Measurements from ENCODE around the gene MCF2L2.

DNA sequence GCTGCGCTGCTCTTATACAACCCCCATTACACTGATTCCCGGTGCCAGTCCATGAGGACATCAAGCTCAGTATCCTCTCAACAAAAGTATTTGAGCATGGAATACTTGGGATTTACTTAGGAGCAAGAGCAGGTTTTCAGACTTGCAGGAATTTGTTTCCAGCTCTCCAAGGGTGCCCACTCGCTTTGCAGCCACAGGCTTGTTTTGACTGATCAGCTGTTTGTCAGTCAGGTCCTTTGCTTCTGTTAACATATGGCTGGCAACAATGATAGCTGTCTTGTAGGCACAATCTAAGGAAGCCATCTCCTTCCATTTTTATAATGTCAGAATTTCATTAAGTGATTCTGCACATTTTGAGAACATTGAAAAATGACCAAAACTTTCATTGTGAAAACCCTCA is 38.2 kb upstream of the MCF2L2 start:
- TF ChIP-seq, protein P1, sequence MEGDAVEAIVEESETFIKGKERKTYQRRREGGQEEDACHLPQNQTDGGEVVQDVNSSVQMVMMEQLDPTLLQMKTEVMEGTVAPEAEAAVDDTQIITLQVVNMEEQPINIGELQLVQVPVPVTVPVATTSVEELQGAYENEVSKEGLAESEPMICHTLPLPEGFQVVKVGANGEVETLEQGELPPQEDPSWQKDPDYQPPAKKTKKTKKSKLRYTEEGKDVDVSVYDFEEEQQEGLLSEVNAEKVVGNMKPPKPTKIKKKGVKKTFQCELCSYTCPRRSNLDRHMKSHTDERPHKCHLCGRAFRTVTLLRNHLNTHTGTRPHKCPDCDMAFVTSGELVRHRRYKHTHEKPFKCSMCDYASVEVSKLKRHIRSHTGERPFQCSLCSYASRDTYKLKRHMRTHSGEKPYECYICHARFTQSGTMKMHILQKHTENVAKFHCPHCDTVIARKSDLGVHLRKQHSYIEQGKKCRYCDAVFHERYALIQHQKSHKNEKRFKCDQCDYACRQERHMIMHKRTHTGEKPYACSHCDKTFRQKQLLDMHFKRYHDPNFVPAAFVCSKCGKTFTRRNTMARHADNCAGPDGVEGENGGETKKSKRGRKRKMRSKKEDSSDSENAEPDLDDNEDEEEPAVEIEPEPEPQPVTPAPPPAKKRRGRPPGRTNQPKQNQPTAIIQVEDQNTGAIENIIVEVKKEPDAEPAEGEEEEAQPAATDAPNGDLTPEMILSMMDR (IDR thresholded peaks at IDR 0.05): no peak
- TF ChIP-seq POLR2A (IDR thresholded peaks at IDR 0.05): no peak
